Transverse colon (tissue), 4 donors: ENCODE measurements around the gene JAKMIP1. TPM values are rescaled to one million over a fixed set of nuclear protein-coding genes. Genes with fewer than 3 reads are reported as not detected.

ENCODE experiments used
- DNase-seq: peaks from one replicate; pipeline ENCODE4 v3.0.0-alpha.2; 2019
- H3K27ac ChIP-seq, 4 donors: fragments of 200-600 bp; sonication (generic); 2 replicates each; pipeline ENCODE4 v1.5.1; 2016 to 2018; ENCODE audit warnings: inconsistent platforms in 4 of 4
- H3K27me3 ChIP-seq: fragments of 200-600 bp; sonication (generic); 2 replicates; pipeline ENCODE4 v1.5.1; 2017; ENCODE audit warnings: inconsistent platforms
- H3K36me3 ChIP-seq, 4 donors: fragments of 200-600 bp; sonication (generic); 2 replicates each; pipeline ENCODE4 v1.5.1; 2017 to 2019; ENCODE audit warnings: inconsistent platforms in 4 of 4
- H3K4me1 ChIP-seq, 4 donors: fragments of 200-600 bp; sonication (generic); 2 replicates each; pipeline ENCODE4 v1.5.1; 2017 to 2020; ENCODE audit warnings: inconsistent platforms in 4 of 4
- H3K4me3 ChIP-seq, 4 donors: fragments of 200-600 bp; sonication (generic); 1 replicate in 1 of 4; 2 replicates in 3 of 4; pipeline versions ENCODE4 v1.5.1 to v1.6.1; 2017 to 2019; ENCODE audit warnings: inconsistent platforms in 4 of 4
- H3K9me3 ChIP-seq, 2 donors: fragments of 200-600 bp; sonication (generic); 2 replicates each; pipeline ENCODE4 v1.5.1; 2017 to 2019; ENCODE audit warnings: inconsistent platforms in 2 of 2
- EP300 ChIP-seq: sonication (generic); formaldehyde crosslinking; IDR thresholded peaks from one replicate; pipeline ENCODE4 v1.6.1; 2017; ENCODE audit warnings: antibody characterized with exemption, low read depth
- POLR2A ChIP-seq: fragments of 450-650 bp; IDR thresholded peaks from one replicate; pipeline ENCODE4 v1.6.1; 2016; ENCODE audit warnings: antibody characterized with exemption, mild to moderate bottlenecking, moderate library complexity
- POLR2AphosphoS5 ChIP-seq, 3 donors: sonication (generic); formaldehyde crosslinking; IDR thresholded peaks; one replicate each; pipeline ENCODE4 v1.6.1; 2016; ENCODE audit warnings: antibody characterized with exemption in 3 of 3
- WGBS, 2 donors: methylation state at CpG; one replicate each; pipeline ENCODE4 v1.1.5; 2018; ENCODE audit warnings: low coverage in 1 of 2; 5-methylcytosine and 5-hydroxymethylcytosine counted together
- in situ Hi-C, 4 donors: fragments of 200-750 bp; cut with MboI; loops; one replicate each; pipeline versions ENCODE4 v1.15.0 to v1.15.1; 2017; ENCODE audit warnings: low sequenced_read_pairs in 3 of 4, low pct_ligation_motif_present in 1 of 4, low pct_unique_long_range_greater_than_20kb in 1 of 4
- intact Hi-C: fragments of 100-400 bp; cut with DNase I; formaldehyde crosslinking; loops from one replicate; pipeline ENCODE4 v1.15.1; 2023; ENCODE audit warnings: low total_unique reads
- total RNA-seq, 4 donors: library from RNA; depleted of rRNA; stranded (reverse); fragments of >200 nt; gene quantifications; one replicate each; pipeline ENCODE4 v1.1.0, GENCODE V29; 2016
- TF ChIP-seq, protein P1 (sequence below), 5 experiments: fragments of 200-600 bp in 3 of 5; fragments of 450-650 bp in 2 of 5; sonication (generic) in 3 of 5; IDR thresholded peaks; 1 replicate in 2 of 5; 2 replicates in 3 of 5; pipeline ENCODE4 v1.5.1; 2016 to 2017; ENCODE audit warnings: antibody characterized with exemption in 5 of 5, inconsistent platforms in 3 of 5, mild to moderate bottlenecking in 2 of 5, moderate library complexity in 1 of 5

Gene JAKMIP1
- total RNA-seq, 4 donors from 2014 or later = 1.2 to 1.7 TPM; not detected in 2

DNA sequence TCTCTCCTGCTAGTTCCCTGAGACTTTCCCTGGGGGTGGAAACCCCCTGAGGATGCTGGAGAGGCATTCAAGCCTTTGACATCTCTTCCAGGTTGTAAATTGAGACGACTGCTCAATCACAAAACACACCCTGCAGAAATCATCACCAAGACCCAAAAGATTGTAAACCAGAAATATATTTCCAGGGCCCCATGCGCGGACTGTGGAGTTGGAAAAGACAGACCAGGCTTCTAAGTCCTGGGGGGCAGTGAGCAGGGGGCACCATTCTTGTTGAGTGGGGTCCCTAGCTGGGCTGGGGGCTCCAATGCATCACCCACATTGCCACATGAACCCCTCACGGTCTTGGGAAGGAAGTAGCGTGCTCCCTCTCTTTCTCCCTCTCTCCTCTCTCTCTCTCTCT lies 94.2 kb downstream of the JAKMIP1 start:
- Histone ChIP-seq H3K27me3 (peaks cover 10% of the 10 kb centered on the region), H3K4me1 (no peaks in the 10 kb centered on the region), H3K27ac (no peak overlapping the region), H3K4me3 (no peak overlapping the region), H3K36me3 (no peaks in the 10 kb centered on the region), H3K9me3 (no peaks in the 10 kb centered on the region)
- DNase-seq = no peak
- intact Hi-C loops = no loop called here
- TF ChIP-seq POLR2A (no peak), POLR2AphosphoS5 (IDR thresholded peaks at IDR 0.05) (no peak), EP300 (no peak)
- TF ChIP-seq, protein P1, sequence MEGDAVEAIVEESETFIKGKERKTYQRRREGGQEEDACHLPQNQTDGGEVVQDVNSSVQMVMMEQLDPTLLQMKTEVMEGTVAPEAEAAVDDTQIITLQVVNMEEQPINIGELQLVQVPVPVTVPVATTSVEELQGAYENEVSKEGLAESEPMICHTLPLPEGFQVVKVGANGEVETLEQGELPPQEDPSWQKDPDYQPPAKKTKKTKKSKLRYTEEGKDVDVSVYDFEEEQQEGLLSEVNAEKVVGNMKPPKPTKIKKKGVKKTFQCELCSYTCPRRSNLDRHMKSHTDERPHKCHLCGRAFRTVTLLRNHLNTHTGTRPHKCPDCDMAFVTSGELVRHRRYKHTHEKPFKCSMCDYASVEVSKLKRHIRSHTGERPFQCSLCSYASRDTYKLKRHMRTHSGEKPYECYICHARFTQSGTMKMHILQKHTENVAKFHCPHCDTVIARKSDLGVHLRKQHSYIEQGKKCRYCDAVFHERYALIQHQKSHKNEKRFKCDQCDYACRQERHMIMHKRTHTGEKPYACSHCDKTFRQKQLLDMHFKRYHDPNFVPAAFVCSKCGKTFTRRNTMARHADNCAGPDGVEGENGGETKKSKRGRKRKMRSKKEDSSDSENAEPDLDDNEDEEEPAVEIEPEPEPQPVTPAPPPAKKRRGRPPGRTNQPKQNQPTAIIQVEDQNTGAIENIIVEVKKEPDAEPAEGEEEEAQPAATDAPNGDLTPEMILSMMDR (IDR thresholded peaks at IDR 0.05) = no peak
- in situ Hi-C loops = no loop called here
- WGBS, 2 donors = 80 to 90% methylated on average over 2 to 5 of the region's 5 CpGs

DNA sequence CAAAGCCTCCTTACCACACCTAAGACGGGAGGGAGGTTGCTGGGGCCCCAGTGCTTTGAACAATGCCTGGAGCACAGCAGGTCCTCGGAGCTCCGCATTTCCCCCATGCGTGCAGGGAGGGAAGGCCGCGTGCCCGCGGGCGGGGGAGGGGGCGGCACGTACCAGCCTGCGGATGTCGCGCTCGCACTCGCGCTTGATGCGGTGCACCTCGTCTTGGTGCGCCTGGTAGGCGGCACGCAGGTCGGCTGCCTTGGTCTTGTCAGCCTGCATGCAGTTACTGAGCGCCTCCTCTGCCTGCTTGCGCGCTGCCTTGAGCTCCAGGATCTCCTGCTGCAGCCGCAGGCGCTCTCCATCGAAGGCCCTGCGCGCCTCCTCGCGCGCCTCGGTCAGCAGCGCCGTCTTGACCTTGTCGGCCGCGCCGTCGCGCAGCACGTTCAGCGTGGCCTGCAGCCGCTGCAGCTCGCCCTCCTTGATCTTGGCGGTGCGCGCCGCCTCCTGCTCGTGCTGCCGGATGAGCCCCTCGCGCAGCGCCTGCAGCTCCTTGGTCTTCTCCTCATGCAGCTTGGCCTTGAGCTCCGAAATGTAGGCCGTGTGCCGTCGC lies 94.9 kb downstream of the JAKMIP1 start:
- Histone ChIP-seq H3K4me1 (no peaks in the 10 kb centered on the region), H3K36me3 (no peaks in the 10 kb centered on the region), H3K27me3 (peaks cover 10% of the 10 kb centered on the region), H3K27ac (no peak overlapping the region), H3K9me3 (no peaks in the 10 kb centered on the region), H3K4me3 (no peak overlapping the region)
- TF ChIP-seq POLR2A = no peak
- no peak for TF ChIP-seq POLR2AphosphoS5 (IDR thresholded peaks at IDR 0.05)
- TF ChIP-seq EP300 = no peak
- TF ChIP-seq, protein P1 (IDR thresholded peaks at IDR 0.05) = no peak
- intact Hi-C loops (no loop called here), in situ Hi-C loops (no loop called here)
- 90% methylated on average over 48 of the region's 60 CpGs; no CpG with 5 or more reads in 1 of the 2 donors for WGBS, 2 donors
- DNase-seq = no peak

DNA sequence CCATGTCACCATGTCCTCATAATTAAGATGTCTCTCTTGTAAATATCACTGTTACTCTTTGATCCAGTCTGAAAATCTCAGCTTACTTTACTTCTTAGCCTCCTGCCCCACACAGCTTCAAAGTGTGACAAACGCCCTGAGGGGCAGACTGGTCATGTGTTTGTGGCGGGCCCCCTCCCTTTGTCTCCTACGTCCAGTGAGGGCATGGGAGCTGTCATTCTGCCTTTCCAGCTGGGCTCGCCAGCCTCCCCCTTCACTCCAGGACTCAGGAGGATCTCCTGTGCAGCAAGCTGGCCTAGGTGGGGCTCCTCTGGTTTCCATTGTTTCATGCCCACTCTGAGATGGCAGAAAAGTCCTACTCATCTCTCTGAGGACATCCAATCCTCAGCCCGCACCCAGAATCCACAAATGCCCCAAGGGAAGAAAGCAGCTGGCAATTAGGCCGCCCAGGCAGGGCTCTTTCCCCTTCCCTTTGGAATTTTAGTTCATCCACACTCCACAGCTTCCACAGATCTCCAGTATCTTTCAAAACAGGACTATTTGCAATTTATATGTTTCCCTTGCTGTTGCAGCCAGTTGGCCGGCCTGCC lies 95.7 kb downstream of the JAKMIP1 start:
- H3K36me3 ChIP-seq = no peaks in the 10 kb centered on the region
- H3K4me3 ChIP-seq = no peak overlapping the region
- no peak overlapping the region for H3K27ac ChIP-seq
- TF ChIP-seq EP300 = no peak
- TF ChIP-seq, protein P1 (IDR thresholded peaks at IDR 0.05) = no peak
- no peak for TF ChIP-seq POLR2AphosphoS5 (IDR thresholded peaks at IDR 0.05)
- no peak for TF ChIP-seq POLR2A
- in situ Hi-C loops (no loop called here), intact Hi-C loops (no loop called here)
- no peak for DNase-seq
- H3K4me1 ChIP-seq = no peaks in the 10 kb centered on the region
- peaks cover 10% of the 10 kb centered on the region for H3K27me3 ChIP-seq
- WGBS, 2 donors = 55 to 79% methylated on average over 4 to 7 of the region's 7 CpGs
- no peaks in the 10 kb centered on the region for H3K9me3 ChIP-seq

DNA sequence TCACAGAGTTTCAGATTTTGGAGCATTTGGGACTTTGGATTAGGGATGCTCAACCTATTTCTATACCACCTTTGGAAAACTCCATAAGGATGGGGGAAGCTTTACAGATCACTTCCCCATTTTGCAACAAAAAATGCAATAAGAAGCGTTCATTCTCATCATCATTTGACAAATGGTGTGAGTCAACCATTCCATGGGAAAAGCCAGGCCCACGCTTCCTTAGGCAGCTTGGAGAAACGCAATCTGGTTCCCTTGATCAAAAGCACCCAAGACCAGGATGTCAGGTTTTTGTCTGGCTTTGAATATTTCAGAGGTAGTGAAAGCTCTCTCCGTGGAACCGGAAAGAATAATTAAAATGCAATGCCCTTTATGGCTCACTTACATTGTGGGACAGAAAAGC lies 102.8 kb downstream of the JAKMIP1 start:
- no peak for DNase-seq
- 86 to 93% methylated on average over 4 to 5 of the region's 5 CpGs for WGBS, 2 donors
- Histone ChIP-seq H3K9me3 (no peaks in the 10 kb centered on the region), H3K27me3 (no peaks in the 10 kb centered on the region), H3K4me1 (no peaks in the 10 kb centered on the region), H3K4me3 (no peak overlapping the region), H3K27ac (no peak overlapping the region), H3K36me3 (no peaks in the 10 kb centered on the region)
- in situ Hi-C loops (no loop called here), intact Hi-C loops (no loop called here)
- TF ChIP-seq POLR2A (no peak), EP300 (no peak), POLR2AphosphoS5 (IDR thresholded peaks at IDR 0.05) (no peak)
- TF ChIP-seq, protein P1 (IDR thresholded peaks at IDR 0.05) = no peak
